HG03159 (cell line): ENCODE results near the gene FHIT.

ENCODE experiments used
- ATAC-seq: cut with Tn5 transposase; IDR thresholded peaks from one replicate; pipeline ENCODE4 v1.9.1; 2021; ENCODE audit warnings: mild to moderate bottlenecking, moderate library complexity; ENCODE audit not compliant: unreplicated experiment

The FHIT gene

GRCh38 chr3:60202052-60202726 lies 1049.1 kb downstream of the FHIT start:
- ATAC-seq, result no peak

GRCh38 chr3:60199306-60199705 lies 1051.9 kb downstream of the FHIT start:
- no peak for ATAC-seq

- no peak for ATAC-seq
Observed at GRCh38 chr3:60198179-60198720, 1053.0 kb downstream of the FHIT start.

- ATAC-seq, result no peak
Observed at GRCh38 chr3:60192297-60193114, 1058.7 kb downstream of the FHIT start.

- ATAC-seq, result no peak
Observed at GRCh38 chr3:60190073-60190472, 1061.2 kb downstream of the FHIT start.

GRCh38 chr3:60189304-60189703 lies 1061.9 kb downstream of the FHIT start:
- ATAC-seq, result no peak

GRCh38 chr3:60188803-60189202 lies 1062.4 kb downstream of the FHIT start:
- no peak for ATAC-seq

- no peak for ATAC-seq
Observed at GRCh38 chr3:60187343-60187742, 1063.9 kb downstream of the FHIT start.

- no peak for ATAC-seq
Observed at GRCh38 chr3:60186359-60186758, 1064.9 kb downstream of the FHIT start.

- ATAC-seq, result no peak
Observed at GRCh38 chr3:60185161-60185560, 1066.1 kb downstream of the FHIT start.

- ATAC-seq, result no peak
Observed at GRCh38 chr3:60182697-60183096, 1068.6 kb downstream of the FHIT start.

GRCh38 chr3:60178931-60179653 lies 1072.2 kb downstream of the FHIT start:
- no peak for ATAC-seq

- ATAC-seq, result no peak
Observed at GRCh38 chr3:60177726-60178125, 1073.5 kb downstream of the FHIT start.

- ATAC-seq, result no peak
Observed at GRCh38 chr3:60176614-60177013, 1074.6 kb downstream of the FHIT start.

GRCh38 chr3:60175680-60176079 lies 1075.6 kb downstream of the FHIT start:
- no peak for ATAC-seq

GRCh38 chr3:60169755-60170154 lies 1081.5 kb downstream of the FHIT start:
- no peak for ATAC-seq

GRCh38 chr3:60167186-60167585 lies 1084.1 kb downstream of the FHIT start:
- ATAC-seq, result no peak

GRCh38 chr3:60160822-60161748 lies 1090.2 kb downstream of the FHIT start:
- ATAC-seq, result no peak

GRCh38 chr3:60160111-60160821 lies 1091.0 kb downstream of the FHIT start:
- ATAC-seq, result no peak

- ATAC-seq, result no peak
Observed at GRCh38 chr3:60158035-60158434, 1093.2 kb downstream of the FHIT start.
